B cell (primary cell): ENCODE data around the gene MTLN.

Source experiments
- EZH2 ChIP-seq: IDR thresholded peaks from 2 replicates; pipeline ENCODE4 v1.6.1; 2012; ENCODE audit warnings: borderline replicate concordance, low read depth, mild to moderate bottlenecking, moderate library complexity, low read length; ENCODE audit not compliant: insufficient read depth, poor library complexity, severe bottlenecking
- TF ChIP-seq, protein P1 (sequence below): fragments of 200-600 bp; IDR thresholded peaks from one replicate; pipeline ENCODE4 v1.8.0; 2022; ENCODE audit warnings: antibody characterized with exemption, mild to moderate bottlenecking

DNA sequence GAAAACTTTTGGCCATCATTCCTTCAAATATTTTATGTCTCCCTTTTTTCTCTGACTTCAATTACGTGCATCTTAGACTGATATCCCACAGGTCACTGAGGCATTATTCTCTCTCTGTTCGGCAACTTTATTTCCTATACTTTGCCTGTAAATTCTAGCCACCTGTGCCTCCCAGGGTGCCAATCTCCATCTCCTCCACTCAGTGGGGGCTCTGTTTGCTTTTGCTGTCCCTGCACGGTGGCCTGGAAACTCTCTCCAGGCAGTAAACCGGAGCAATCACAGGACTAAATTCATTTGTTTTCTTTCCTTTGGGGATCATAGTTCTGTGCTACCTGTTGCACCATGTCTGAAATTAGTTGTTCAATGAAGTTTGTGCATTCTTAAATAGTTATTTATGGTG, 9.6 kb upstream of the MTLN start:
- TF ChIP-seq, protein P1, sequence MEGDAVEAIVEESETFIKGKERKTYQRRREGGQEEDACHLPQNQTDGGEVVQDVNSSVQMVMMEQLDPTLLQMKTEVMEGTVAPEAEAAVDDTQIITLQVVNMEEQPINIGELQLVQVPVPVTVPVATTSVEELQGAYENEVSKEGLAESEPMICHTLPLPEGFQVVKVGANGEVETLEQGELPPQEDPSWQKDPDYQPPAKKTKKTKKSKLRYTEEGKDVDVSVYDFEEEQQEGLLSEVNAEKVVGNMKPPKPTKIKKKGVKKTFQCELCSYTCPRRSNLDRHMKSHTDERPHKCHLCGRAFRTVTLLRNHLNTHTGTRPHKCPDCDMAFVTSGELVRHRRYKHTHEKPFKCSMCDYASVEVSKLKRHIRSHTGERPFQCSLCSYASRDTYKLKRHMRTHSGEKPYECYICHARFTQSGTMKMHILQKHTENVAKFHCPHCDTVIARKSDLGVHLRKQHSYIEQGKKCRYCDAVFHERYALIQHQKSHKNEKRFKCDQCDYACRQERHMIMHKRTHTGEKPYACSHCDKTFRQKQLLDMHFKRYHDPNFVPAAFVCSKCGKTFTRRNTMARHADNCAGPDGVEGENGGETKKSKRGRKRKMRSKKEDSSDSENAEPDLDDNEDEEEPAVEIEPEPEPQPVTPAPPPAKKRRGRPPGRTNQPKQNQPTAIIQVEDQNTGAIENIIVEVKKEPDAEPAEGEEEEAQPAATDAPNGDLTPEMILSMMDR, result no peak
- TF ChIP-seq EZH2, result no peak
